HG03139 (cell line): ENCODE data around the gene DMWD.

Experiments
- ATAC-seq: cut with Tn5 transposase; IDR thresholded peaks from one replicate; pipeline ENCODE4 v1.9.1; 2021; ENCODE audit not compliant: unreplicated experiment

Gene DMWD

DNA sequence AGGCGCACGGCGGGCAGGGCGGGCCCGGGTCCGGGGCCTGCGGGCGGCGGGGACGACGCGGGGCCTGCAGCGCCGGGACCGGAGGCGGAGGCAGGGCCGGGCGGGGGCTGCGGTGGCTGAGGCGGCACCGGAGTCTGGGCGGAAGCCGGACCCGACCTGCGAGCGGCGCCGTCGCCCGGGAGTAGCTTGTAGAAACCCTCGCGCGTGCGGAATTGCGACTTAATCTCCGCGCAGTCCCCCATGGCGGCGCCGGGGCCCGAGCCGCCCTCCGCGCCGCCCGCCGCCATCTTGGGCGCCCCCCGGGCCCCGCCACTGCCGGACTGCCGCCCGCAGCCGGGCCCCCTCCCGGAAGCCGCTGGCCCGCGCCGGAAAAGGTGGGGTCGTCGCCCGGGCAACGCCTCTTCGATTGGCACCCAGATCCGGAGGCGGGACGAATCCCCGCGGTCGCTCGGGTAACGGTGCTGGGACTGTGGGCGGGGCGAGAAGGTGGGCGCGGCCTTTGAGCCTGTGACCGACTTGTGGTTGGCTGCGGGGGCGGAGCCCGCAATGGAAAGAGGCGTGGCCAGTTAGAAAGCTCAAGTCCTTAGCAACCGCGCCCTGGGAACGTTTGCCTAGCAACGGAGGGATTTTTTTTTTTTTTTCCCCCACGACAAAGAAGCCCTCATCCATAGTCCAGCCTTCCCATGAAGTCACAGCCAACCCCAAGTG is at the start of gene DMWD:
TSS of gene DMWD (minus strand) at position 376 of the 708 bp plus-strand sequence. CDS start at position 287, 89 bp downstream.
- ATAC-seq, result peak; percentile 90

DNA sequence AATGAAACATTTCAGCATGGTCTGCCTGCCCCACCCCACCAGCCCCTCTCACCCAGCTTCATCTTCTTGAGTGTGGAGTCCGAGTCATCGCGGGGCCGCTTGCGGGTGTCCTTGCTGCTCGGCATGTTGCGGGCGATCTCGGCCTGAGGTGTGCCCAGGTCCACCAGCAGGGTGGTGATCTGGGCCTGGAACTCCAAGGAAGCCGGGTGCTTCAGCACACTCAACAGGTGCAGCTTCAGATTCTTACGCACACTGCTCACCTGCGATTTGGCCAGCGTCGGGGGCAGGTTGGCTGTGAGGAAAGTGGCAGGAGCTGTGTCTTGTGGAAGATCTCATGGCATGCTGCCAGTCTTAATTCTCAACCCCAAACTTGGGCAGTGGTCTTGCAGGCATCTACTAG is 49.6 kb upstream of the DMWD start:
- ATAC-seq, result no peak

DNA sequence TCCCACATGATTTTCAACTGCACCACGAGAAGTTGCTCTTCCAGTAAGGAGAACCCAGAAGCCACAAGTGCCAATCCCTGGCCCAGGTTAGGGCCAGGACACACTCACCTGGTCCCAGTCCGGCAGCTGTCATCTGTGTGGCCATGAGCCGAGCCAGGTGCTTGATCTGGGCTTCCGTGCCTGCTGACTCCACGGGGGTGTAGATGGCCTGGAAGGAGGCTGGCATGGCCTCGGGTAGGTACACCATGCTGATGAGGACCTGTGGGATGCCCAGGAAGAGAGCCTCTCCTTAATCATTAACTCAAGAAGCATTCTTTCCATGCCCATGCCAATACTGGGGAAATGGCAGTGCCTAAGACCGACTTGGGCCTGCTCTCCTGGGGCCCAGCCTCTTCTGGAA is 42.3 kb upstream of the DMWD start:
- no peak for ATAC-seq

GRCh38 chr19:45828945-45829344 is 36.3 kb upstream of the DMWD start:
- ATAC-seq, result no peak

GRCh38 chr19:45828523-45828922 is 35.9 kb upstream of the DMWD start:
- ATAC-seq, result no peak

DNA sequence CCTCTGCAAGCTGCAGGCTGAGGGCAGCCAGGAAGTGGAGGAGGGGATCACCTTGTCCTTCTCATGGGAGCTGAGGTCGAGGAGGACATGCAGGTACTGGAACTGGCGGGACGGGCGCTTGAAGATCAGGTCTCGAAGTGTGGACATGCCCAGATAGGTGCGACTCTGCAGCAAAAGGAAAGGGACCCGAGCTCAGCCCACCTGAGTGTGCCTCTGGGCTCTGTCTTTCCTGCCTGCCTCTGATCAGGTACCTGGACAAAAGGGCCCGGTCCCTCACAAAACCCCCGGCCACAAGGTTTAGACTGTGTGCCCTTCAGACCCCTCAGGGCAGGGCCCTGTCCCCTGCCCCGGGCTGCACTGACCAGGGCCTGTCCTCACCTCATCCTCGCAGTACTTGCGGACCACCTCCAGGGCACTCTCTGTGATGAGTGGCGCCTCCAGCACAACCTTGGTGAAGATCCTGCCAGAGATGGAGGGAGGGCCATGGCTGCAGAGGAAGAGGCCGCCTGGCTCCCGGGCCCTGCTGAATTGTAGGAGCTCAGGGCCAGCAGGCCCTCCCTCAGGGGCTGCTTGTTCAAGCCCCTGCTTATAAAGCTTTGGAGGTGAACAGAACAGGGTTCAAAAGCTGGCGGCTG is 34.9 kb upstream of the DMWD start:
- no peak for ATAC-seq

- ATAC-seq, result no peak
These were observed 34.3 kb upstream of the DMWD start for GRCh38 chr19:45826934-45827333.

DNA sequence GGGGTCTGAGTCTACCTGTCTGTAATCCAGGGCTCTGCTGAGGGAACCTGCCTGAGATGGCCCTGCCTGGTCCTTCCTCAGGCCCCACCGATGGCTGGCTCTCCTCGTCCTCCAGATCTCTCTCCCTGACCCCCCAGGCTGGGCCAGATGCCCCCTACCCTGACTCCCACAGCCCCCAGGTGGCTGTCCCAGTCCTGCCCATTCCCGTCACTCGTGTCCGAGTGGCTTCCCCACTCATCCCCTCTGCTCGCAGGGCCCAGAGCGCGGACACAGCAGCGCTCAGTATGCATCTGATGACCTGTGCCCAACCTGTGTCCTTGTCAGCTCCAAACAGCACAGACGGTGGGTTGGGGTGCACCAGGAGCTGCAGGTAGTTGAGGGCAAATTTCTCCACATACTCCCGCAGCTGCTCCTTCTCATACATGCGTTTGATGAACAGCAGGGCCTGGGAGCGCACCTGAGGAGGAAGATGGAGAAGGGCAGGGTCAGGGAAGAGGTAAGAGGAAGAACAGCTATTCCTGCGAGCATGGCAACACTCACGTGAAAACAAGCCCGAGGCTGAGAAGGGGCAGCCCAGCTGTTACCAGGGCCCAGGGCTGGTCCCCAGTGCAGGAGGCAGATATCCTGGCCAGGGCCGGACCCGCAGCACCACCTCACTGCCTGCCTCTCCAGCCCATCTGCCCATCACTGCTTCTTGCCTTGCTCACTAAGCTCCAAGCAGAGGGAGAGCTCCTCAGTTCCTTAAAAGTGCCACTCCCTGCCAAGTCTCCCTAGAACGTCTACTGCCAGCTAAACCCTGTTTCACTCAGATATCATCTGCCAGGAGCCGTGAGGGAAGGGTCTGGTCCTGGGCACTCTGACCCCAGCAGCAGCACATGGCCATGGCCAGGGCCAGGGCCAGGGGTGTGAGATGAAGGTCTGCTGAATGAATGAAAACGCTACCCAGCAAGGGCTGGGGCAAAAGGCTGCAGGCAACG is 33.6 kb upstream of the DMWD start:
- no peak for ATAC-seq

GRCh38 chr19:45825263-45825605 is 32.6 kb upstream of the DMWD start:
- no peak for ATAC-seq

DNA sequence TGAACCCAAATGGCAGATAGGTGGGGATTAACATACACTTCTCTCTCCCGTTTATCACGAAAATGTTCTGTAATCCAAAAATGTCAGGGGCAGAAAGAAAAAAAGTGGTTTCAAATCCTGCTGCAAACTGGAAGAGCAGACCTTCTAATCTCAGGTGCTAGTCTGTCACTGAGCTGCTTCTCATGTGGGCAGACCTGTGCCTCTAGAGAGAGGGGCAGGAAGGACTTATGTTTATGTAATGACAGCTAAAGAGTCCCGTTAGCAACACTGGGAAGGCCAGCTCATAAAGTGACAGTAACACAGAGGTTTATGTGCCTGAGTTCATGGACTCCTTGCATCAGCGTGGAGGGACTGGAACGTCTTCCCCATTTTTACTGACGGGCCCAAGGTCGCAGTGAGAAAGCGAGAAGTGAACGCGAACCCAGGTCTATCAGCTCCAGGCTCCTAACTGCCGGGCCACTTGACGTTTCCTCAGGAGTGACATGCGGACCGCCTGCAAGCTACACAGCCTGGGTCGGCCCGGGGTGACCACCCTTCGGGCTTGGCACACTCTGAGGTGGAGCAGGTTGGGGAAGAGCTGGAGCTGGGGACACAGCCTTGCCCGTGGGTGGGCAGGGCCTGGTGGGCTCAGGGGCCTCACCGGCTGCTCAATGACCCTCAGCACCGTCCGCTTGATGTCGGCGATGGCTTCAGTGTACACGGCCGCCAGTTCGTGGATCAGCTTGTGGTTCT is 32.1 kb upstream of the DMWD start:
- ATAC-seq, result no peak

DNA sequence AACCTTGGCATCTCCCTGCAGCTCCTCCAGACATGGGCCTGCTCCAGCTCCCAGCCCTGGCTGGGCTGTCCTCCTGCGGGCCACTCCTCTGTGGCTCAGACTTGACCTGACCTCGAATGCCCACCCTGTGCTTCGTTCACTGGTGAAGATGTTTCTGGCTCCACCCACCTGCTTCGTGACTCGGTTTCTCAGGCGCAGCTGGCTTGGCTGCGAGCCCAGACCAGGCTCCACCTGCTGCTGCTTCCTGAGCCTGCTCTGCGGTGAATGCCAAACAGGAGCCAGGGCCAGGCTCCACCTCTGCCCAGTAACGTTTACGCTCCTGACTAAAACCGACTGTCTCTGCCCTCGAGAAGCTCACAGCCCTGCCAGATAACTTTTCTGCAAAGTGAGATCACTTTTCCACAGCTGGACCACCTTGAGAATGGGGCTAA is 31.4 kb upstream of the DMWD start:
- ATAC-seq, result no peak

- no peak for ATAC-seq
These were observed 30.5 kb upstream of the DMWD start for GRCh38 chr19:45823182-45823581.

GRCh38 chr19:45822716-45823115 is 30.1 kb upstream of the DMWD start:
- no peak for ATAC-seq

DNA sequence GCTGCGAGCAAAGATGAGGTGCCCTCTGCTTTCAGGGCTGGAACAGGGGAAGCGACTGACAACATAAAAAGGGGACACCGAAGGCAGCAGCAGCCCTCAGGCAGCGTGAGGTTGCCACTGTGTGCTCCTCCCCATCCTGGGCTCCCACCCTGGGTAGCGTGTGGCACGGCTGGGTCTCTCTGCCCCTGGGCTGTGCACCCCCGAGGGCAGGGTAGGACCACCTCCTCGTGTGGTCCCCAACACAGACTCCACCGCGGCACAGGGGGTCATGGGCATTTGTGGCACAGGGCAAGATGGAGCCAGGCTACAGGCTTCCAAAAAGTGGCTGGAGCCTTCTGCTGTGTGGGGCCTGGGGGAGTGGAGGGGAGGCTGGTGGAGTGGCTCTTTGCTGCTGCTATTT is 28.9 kb upstream of the DMWD start:
- ATAC-seq, result no peak

DNA sequence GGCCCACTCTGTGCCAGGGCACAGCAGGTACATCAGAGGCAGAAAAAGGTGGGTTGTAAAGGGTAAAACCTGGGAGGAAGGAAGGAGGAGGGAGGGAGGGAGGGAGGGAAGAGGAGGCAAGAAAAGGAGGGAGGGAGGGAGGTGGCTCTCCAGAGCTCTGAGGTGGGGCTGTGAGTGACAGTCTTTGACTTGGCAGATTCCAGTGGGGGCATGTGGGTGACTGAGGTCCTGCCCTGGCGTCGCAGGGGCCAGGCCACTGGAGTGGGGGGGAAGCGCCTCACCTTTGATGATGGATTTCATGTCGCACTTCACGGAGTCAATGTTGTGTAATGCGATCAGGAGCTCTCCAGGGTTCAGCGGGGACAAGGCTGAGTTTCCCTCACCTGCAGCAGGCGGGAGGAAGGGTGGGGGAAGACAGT is 28.5 kb upstream of the DMWD start:
- no peak for ATAC-seq

DNA sequence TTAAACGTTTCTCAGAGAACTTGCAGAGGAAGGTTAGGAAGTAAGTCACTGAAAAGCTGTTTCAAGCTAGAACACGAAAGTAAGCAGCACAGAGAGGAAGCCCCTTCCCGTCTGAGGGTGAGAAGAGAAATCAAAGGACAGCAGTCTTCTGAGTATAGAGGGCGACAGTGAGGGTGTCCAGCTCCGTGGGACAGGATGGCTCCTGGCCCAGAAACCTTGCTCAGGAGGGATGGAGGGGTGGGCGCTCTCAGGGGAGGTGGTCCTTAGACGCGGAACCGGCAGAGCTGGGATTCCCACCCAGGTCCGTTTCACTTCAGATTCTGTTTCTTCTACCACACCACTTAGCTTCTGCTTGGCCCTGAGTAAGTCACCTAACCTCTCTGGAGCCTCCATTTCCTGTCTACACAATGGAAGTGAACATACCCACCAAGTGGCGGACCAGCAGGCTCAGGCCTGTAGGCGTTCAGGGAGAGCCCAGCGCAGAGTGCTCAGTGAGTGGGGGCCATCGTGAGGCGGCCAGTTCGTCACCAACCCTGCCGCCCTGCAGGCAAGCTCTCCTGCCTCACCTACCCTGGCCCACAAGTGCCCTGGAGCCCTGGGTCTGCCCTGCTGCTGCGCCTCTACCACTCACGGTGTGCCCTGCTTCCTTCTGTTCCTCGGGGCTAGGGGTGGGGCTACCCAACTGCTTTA is 27.9 kb upstream of the DMWD start:
- no peak for ATAC-seq

GRCh38 chr19:45819769-45820168 is 27.1 kb upstream of the DMWD start:
- ATAC-seq, result no peak

GRCh38 chr19:45817725-45818301 is 25.2 kb upstream of the DMWD start:
- no peak for ATAC-seq

- ATAC-seq, result peak; percentile 73
These were observed 24.5 kb upstream of the DMWD start for GRCh38 chr19:45817010-45817724.
